Erythroblast (primary cell): Measurements from ENCODE around the gene PNKD.

Experiments
- GATA1 ChIP-seq: IDR thresholded peaks from 2 replicates; pipeline ENCODE4 v1.6.1; 2011; ENCODE audit warnings: low read depth, mild to moderate bottlenecking, control low read depth, low read length, moderate library complexity
- POLR2A ChIP-seq: IDR thresholded peaks from 2 replicates; pipeline ENCODE4 v1.6.1; 2011; ENCODE audit warnings: mild to moderate bottlenecking, low read length

DNA sequence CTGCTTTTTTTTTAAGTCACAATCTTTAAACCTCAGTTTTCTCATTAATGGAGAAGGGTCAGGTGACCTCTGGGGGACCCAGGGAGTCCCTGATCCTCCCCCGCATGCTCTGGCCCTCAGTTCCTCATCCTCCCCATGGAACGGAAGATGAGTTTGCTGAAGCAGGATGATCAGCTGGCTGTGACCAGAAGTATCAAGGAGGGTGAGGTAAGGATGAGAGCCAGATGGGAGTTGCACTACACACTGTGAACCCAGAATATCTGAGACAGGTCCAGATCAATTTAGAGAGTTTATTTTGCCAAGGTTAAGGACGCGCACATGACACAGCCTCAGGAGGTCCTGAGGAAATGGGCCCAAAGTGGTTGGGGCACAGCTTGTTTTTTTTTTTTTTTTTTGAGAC is 90.1 kb downstream of the PNKD start:
- no peak for TF ChIP-seq POLR2A
- no peak for TF ChIP-seq GATA1
